CD4-positive, alpha-beta T cell treated with Interleukin-10 for 1 hour (primary cell): Measurements from ENCODE around the gene CCSAP.

ENCODE experiments used
- DNase-seq: peaks from one replicate; pipeline ENCODE4 v3.0.0-alpha.2; 2020

The CCSAP gene

DNA sequence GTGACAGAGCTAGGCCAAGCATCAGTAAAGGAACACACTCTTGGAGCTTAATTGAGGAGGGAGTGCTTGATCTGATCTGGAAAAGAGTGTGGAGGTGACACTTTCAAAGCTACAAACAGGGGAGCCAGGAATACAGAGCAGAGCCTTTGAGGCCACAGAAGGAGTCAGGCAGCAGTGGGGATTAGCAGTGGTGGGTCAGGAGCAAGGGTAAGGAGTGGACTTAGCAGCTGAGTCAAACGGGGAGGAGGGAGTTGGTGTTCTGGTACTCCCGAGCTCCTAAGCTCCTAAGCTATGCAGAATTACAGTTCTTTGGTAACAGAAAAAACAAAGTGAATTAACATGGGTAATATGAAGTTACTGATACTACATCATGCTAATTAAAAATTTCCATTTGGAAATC, 57.4 kb downstream of the CCSAP start:
- DNase-seq, result no peak

DNA sequence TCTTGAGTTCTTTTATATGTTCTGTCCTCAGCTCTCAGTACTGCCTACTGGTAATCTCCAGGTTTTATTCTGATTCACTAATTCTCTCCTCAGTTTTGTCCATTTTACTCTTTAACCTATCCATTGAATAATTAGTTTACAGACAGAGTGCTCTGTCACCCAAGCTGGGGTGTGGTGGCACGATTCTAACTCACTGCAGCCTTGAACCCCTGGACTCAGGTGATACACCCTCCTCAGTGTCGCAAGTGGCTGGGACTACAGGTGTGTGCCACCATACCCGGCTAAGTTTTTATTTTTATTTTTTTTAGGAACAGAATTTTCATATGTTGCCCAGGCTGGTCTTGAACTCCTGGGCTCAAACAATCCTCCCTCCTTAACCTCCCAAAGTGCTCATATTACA, 58.0 kb downstream of the CCSAP start:
- no peak for DNase-seq

DNA sequence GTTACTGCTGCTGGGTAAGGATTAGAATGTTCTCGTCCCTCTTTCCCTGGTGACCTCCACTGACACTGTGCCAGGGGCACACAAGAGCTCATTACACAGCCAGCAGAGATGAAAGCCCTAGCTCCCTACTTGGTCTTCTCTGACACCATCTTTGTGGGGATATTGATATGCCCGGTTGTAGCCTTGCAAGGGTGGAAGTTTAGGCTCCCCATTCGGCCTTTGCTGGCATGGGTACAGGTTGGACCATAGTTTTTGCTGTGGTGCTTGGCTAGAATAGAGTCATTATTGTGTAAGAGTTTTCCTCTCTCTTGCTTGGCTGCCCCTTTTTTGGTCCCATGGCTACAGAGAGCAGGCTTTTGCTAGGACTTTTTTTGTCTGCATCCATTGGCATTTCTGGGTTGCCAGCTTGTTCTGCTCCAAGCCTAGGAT, 59.6 kb downstream of the CCSAP start:
- DNase-seq, result no peak

DNA sequence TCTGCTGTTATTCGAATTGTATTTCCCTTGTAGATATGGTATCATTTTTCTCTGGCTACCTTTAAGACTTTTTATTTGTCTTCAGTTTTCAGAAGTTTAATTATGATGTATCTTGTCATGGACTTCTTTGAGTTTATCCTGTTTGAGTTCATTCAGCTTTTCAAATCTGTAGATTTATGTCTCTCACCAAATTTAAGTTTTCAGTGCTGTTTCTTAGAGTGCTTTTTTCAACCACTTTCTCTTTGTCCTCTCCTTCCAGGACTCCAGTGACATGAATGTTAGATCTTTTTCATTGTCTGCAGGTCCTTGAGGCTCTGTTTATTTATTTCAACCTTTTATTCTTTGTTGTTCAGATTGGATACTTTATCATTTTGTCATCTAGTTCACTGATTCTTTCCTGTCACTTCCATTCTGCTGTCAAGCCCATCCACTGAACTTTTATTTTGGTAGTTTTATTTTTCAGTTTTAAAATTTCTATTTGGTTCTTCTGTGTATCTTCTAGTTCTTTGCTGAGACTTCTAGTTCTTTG, 60.5 kb downstream of the CCSAP start:
- no peak for DNase-seq

DNA sequence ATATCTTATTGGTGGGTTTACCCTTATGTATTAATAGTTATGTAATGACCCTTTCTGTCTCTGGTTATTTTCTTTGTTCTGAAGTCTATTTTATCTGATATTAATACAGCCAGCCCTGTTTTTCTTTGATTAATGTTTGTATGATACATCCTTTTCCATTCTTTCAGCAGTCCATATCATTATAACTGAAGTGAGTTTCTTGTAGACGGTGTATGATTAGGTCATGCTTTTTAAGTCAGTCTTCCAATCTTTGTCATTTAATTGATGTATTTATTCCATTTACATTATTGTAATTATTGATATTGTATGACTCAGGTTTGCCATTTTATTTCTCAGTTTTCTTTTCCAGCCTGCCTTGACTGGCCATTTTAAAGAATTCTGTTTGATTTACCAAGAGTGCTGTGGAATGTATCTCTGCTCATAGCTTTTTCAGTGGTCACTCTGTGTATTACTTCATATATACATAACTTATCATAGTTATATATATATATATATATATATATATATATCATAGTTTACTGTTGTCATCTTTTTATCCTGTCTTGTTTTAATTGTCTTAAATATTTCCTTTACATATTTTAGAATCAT, 61.4 kb downstream of the CCSAP start:
- no peak for DNase-seq

DNA sequence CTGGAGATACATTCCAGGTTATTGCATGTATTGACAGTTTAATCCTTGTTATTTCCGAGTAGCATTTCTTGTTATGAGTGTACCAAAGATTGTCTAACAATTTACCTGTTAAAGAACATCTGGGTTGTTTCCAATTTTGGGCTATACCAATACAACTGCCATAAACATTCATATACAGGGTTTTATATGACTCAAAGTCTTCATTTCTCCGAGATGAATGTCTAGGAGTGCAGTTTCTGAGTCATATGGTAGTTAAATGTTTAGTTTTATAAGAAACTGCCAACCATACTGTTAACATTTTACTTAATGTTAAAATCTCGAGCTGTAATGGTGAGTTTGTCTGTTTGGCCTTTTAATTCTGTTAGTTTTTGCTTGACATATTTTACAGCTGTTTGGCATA, 61.9 kb downstream of the CCSAP start:
- no peak for DNase-seq

DNA sequence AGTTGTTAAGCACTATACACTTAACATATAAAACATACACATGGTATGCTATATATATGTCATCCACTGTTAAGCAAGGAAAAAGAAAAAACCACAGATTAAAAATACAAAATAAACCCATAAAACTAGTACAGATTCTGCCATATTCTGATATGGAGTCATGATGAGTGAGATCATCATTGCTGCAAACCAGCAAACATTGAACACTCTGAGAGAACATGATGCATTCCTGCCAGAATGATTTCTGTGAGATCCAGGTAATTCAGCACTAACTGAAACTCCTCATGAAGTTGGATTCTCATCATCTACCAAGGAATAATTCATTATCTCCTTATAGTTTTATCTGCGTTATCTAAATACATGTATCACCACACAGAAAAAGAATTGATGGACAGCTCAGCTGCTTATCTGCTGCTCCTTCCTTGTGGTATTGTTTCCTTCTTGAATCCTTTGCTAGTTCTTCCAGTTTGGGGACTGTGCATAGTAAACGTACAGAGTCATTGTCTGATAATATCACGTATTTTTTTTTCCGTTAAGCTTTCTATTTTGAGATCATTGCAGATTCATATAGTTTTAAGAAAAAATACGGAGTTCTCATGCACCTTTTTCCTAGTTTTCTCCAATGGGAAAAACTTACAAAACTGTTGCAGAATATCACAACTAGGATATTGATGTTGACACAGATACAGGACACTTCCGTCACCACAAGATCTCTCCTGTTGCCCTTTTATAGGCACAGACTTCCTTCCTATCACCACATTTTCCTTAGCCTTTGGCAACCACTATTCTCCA, 62.6 kb downstream of the CCSAP start:
- DNase-seq, result no peak

DNA sequence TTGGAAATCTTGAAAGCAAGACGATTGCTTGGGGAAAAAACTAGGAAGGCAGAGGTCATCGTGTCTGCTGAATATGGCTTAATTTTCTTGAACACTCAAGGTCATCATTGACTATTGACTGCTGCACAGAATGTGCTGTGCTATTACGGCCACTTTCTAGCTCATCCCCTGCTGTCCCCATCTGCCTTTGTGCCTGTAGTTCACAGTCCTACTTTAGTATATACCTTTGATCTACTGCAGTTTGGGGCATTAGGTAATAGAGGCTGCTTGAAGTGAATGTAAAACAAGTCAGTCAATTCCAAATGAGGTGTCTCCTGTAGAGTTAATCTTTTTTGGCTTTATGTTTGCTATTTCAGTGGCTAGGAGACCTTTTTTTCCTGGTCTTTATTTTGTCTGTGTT, 63.6 kb downstream of the CCSAP start:
- no peak for DNase-seq

DNA sequence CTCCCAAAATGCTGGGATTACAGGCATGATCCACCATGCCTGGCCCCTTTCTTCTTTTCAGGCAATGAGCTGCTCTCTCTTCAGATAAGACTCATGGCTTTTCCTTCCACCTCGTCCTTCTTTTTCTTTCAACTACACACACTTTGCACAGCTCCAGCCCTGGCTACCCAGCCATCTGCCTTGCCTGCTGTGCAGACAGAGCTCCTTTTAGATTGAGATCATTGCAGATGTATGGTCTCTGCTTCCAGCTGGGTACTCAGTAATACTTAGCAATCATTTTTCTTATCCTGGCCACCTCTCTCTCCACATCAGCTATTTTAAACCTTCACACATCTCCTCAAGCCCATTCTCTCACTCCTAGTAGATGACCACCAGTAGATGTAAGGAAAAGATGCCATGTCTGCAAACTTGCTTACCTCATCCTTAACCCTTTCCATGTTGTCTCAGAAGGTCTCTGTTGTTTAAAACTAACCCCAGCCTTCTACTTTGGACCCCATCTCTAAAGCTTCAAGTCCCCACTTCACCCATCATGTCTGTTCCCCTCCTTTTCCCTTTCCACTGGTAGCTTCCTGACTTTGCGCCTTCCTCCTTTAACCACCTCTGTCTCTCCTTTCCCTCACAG, 64.6 kb downstream of the CCSAP start:
- no peak for DNase-seq

DNA sequence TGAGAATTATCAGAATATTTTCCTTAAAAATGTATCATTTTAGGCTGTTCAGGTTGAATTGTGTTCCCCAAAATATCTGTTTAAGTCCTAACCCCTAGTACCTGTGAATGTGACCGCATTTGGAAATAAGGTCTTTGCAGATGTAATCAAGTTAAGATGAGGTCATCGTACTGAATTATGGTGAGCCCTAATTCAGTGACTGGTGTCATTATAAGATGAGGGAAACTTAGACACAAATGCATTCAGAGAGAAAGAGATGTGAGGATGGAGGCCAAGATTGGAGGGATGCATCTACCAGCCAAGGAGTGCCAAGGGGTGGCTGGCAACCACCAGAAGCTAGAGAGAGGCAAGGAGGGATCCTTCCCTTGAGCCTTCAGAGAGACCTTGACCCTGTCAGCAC, 67.8 kb downstream of the CCSAP start:
- no peak for DNase-seq

DNA sequence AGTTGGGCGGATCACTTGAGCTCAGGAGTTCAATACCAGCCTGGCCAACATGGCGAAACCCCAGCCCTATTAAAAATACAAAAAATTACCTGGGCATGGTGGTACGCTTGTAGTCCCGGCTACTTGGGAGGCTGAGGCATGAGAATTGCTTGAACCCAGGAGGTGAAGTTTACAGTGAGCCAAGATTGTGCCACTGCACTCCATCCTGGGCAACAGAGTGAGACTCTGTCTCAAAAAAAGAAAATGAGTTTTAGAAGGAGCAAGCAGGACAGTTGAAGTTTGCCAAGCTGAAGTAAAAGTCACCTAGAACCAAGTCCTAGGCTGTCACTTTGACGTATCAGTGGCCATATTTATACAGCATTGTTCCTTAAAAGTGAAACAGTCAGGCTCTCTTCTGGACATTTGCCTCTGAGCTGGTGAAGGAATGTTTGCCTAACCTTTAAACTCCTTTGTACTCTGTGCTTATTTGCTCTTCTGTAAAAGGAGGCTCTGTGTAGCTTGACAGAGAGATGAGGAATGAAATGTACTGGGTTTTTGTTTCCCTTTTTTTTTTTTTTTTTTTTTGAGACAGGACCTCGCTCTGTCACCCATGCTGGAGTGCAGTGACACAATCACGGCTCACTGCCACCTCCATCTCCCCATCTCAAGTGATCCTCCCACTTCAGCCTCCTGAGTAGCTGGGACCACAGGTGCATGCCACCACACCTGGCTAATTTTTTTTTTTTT, 69.2 kb downstream of the CCSAP start:
- DNase-seq, result no peak

DNA sequence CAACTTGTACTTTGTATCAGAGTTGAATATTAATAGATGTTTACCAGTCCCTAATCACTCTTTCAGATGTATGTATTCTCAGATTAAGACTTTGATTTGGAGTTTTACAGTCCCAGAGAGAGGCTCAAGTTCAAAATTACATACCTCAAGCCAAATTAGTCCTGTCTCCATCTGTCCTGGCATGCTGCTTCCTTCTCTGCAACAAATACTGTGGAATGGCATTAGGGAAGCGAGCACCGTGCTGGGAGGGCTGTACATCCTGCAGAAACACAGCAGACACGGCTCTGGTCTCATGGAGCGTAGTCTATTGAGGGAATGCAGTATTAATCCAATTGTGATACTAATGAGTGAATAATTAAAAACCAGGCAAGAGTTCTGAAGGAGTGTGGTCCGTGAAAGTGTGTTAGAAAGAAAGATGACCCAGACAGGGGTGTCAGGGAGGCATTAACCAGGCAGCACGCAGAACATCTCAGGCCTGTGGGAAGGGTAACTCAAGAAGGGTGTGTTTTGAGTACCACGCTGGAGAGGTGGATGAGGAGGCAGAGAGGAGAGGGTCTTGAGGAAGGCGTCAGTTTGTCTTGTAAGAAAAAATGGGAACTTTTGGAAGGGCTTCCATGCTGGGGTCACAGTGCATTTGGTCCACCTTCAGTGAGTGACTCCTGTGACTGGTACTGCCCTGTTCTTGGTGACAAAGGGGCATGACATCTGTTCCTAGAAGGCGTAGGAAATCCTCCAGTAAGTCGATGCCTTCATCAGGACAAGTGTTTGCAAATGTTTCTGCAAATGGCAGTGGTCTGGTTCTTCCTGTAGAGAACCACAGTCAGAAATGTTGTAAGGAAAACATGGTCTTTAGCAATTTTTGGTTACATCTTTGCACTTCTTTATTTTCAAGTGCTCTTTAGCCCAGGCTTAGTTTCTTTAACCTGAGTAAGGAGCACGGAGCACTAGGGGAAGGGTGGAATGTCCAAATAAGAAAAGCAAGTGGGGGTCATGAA, 70.4 kb downstream of the CCSAP start:
- no peak for DNase-seq

DNA sequence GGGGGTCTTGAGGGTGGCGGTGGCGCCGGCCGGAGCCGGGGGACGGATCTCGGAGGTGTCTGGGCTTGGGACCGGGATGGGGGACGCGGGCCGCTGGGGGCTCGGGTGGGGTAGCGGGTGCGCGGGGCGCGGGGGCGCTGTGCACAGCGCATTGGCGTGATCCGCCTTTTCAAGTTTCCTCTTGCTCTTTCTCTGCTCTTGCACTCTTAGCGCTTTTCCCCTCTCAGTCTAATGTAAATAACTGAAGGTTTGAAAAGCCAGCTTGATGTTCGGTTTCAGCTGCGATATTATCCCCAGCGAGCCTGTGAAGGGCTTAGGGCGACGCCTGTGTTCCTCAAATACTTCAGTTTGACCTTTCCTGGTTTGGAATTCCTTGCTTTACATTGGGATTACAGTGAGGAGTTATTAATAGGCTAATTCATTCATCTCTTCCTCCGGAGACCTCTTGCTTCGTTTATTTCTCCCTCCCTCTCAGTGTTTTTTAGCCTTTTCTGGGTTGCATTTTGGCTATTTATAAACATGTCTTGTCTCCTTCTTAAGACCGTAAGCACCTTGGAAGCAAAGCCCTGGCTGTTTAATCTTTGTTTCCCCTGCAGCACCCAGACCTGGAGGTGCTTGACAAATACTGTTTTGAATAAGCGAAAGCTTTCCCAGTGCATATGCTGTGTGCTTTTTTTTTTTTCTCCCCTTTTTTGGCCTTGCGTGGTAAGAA, 71.2 kb downstream of the CCSAP start:
- DNase-seq, result peak; percentile 43
